Measurements from ENCODE around the gene SLC6A6. TPM values are rescaled to one million over a fixed set of nuclear protein-coding genes. Genes with fewer than 3 reads are reported as not detected.

The SLC6A6 gene
- total RNA-seq, 2 donors from 2014 or later: 4.9 to 5.7 TPM

DNA sequence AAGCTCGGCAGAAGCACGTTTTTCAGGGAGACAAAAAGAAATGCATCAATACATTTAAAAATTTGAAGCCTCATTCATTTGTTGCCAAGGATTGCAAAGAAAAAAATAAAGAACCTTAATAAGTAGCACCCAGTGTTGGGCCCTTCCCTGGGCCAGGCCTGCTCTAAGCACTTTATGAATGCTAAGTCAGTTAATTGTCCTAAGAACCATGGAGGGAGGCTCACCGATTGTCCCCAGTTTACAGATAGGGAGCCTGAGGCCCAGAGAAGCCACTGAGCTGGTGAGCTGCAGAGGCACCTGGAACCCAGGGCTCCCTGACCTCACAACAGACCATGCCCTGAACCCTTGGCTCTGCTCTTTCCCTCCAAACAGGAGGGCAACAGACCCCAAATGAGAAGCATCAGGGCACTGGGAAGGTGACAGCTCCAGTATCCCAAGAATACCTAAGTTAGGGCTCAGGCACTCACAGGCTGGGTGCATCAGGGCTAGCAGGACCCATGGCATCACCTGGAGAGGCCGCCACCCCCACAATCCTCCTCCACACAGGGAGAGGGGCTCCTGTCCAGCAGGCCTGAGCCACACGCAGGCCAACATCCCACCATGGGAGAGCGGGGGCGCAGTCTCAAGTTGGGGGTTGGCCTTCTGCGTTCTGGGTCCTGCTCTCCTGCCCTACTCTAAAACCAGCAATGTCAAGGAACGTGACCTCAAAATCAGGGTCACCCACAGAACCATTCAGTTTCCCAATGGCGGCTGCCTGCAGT, 133.8 kb downstream of the SLC6A6 start:
- ATAC-seq: no peak

DNA sequence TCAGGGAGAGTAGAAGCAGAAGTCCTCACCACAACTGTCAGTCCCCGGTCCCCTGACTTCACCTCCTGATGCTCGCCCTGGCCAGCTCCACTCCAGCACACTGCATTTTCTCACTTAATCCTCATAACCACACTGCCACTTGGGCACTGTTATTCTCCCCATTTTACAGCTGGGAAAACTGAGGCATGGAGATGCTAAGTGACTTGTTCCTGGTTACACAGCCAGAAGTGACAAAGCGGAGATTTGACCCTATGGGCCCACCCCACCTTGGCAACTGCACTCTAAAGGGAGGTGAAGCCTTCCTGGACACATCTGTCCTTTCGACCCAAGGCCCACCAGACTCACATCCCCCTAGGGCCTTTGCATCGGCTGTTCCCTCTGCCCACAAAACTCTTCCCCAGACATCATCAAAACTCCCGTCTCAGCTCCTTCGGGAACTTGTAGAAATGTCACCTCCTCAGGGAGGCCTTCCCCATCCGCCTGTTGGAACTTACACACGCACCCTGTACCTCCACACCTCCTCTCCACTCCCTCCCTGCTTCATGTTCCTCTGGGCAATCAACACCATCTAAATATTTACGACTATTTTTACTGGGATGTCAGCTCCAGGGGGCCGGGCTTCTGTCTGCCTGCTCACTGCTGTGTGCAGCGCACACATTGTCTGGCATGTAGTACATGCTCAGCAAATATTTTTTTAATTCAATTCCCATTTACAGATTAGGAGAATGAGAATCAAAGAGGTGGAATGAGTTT, 134.6 kb downstream of the SLC6A6 start:
- intact Hi-C loops (cut with DNase I): no loop called here

More for the DNA sequence above, 133.8 kb downstream of the SLC6A6 start:
- Histone ChIP-seq H3K36me3 (replicated peaks in 1 of 2; ENCODE audit: insufficient read depth in 1 of 2, low read depth in 2 of 2) (no peaks in the 10 kb centered on the region), H3K27ac (no peak overlapping the region), H3K27me3 (no peaks in the 10 kb centered on the region), H3K4me3 (no peak overlapping the region), H3K4me1 (peaks cover 11% of the 10 kb centered on the region), H3K9me3 (no peaks in the 10 kb centered on the region)
- intact Hi-C loops (cut with DNase I): no loop called here
- no peak for DNase-seq
- TF ChIP-seq POLR2A (IDR thresholded peaks at IDR 0.05): no peak
- TF ChIP-seq, protein P1, sequence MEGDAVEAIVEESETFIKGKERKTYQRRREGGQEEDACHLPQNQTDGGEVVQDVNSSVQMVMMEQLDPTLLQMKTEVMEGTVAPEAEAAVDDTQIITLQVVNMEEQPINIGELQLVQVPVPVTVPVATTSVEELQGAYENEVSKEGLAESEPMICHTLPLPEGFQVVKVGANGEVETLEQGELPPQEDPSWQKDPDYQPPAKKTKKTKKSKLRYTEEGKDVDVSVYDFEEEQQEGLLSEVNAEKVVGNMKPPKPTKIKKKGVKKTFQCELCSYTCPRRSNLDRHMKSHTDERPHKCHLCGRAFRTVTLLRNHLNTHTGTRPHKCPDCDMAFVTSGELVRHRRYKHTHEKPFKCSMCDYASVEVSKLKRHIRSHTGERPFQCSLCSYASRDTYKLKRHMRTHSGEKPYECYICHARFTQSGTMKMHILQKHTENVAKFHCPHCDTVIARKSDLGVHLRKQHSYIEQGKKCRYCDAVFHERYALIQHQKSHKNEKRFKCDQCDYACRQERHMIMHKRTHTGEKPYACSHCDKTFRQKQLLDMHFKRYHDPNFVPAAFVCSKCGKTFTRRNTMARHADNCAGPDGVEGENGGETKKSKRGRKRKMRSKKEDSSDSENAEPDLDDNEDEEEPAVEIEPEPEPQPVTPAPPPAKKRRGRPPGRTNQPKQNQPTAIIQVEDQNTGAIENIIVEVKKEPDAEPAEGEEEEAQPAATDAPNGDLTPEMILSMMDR (IDR thresholded peaks at IDR 0.05): no peak
- WGBS, 2 donors: 88 to 93% methylated on average over 5 to 10 of the region's 10 CpGs

DNA sequence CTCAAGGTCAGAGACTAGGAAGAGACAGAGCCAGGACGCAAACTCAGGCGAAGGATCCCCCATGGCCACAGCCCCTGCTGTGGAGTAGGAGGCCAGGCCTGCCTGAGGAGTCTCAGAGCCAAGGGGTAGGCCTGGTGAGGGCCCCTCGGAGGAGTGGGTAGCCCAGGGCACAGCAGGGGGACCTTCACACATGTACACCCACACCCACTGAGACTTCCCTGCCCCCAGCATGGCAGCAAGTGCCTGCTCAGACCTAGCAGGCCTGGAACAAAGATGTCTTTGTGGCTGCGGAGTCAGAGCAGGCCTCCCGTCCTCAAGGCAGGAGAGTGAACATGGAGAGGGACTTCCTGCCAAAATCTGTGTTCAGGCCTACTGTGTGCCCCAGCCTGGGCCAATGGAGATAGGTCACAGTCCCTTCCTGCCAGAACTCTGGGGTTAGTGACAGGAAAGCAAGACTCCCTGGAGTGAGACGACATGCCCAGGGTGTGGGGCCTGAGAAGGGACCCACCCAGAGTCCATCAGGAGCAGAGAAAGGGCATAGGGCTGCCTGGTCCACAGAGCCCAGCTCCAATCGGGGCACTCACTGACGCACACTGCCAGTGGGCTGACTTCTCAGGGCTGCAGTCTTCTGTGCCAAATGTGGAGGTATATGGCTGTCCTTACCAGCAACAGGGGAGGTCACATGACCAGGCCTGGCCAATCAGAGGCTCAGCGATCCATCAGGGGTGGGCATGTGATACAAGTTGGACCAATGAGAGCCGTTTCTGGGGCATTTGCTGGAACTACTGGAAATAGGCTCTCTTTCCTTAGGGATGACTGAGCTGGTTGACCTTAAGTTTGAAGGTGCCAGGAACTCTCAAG, 135.4 kb downstream of the SLC6A6 start:
- Histone ChIP-seq H3K36me3 (replicated peaks in 1 of 2; ENCODE audit: insufficient read depth in 1 of 2, low read depth in 2 of 2) (no peaks in the 10 kb centered on the region), H3K4me1 (peaks cover 6% of the 10 kb centered on the region), H3K27me3 (no peaks in the 10 kb centered on the region), H3K4me3 (no peak overlapping the region), H3K27ac (no peak overlapping the region), H3K9me3 (no peaks in the 10 kb centered on the region)
- no peak for ATAC-seq
- TF ChIP-seq, protein P1 (IDR thresholded peaks at IDR 0.05): no peak
- TF ChIP-seq POLR2A (IDR thresholded peaks at IDR 0.05): no peak
- DNase-seq: no peak
- intact Hi-C loops (cut with DNase I): no loop called here
- 88 to 89% methylated on average over 8 to 10 of the region's 10 CpGs for WGBS, 2 donors

More for the DNA sequence above, 134.6 kb downstream of the SLC6A6 start:
- Histone ChIP-seq H3K36me3 (replicated peaks in 1 of 2; ENCODE audit: insufficient read depth in 1 of 2, low read depth in 2 of 2) (no peaks in the 10 kb centered on the region), H3K27ac (no peak overlapping the region), H3K9me3 (no peaks in the 10 kb centered on the region), H3K27me3 (no peaks in the 10 kb centered on the region), H3K4me3 (no peak overlapping the region), H3K4me1 (peaks cover 11% of the 10 kb centered on the region)
- ATAC-seq (no peak), DNase-seq (no peak)
- 86 to 89% methylated on average over 12 of the region's 12 CpGs for WGBS, 2 donors
- TF ChIP-seq POLR2A (IDR thresholded peaks at IDR 0.05): no peak
- TF ChIP-seq, protein P1 (IDR thresholded peaks at IDR 0.05): no peak

DNA sequence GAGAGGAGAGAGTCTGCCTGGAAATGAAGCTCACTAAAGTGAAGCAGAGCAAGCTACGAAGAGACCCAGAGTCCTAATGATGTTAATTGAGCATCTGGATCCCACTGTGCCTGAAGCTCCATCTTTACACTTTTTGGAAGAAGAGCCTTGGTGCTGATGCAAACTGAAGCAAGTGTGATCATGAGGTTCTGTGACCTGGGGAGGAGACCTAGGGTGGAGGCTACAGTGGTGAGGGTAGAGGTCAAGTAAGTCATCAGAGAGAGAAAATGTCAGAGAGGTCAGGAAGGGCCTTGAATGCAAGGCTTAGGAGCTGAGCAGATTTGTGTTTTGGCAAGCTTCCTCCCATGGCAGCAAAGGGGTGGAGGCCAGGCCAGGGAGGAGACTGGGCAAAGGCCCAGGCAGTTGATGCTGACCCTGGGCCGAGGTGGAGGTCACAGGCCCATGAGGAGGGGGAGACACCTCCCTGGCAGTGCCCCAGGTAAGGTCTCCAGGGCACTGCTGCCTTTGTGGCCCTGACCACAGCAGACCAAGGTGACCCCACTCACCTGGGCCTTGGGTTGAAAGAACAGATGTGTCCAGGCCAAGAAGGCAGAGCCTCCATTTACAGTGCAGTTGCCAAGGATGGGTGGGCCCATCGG, 136.2 kb downstream of the SLC6A6 start:
- 57 to 83% methylated on average over 2 to 3 of the region's 3 CpGs for WGBS, 2 donors
- Histone ChIP-seq H3K4me1 (no peaks in the 10 kb centered on the region), H3K27ac (no peak overlapping the region), H3K27me3 (no peaks in the 10 kb centered on the region), H3K9me3 (no peaks in the 10 kb centered on the region), H3K4me3 (no peak overlapping the region), H3K36me3 (replicated peaks in 1 of 2; ENCODE audit: insufficient read depth in 1 of 2, low read depth in 2 of 2) (no peaks in the 10 kb centered on the region)
- ATAC-seq: no peak
- no peak for TF ChIP-seq POLR2A (IDR thresholded peaks at IDR 0.05)
- TF ChIP-seq, protein P1 (IDR thresholded peaks at IDR 0.05): no peak
- no peak for DNase-seq
- intact Hi-C loops (cut with DNase I): no loop called here

Small RNA genes within 50 kb of the gene (small RNA-seq; reads per million reads assigned to genes)
- 0.89 reads per million, percentile 31 among the genes with 10 or more reads in this experiment for gene RNA5SP124
- gene RNU6-905P: not detected

Other genes with a start within 250 kb of the SLC6A6 start
- 10 to 100 TPM; 33.2 to 34.9 TPM for gene XPC, start 224.0 kb upstream of the SLC6A6 start, total RNA-seq
- gene LSM3, start 223.8 kb upstream of the SLC6A6 start, total RNA-seq: 1 to 10 TPM; 5.3 to 6.0 TPM
- gene GRIP2, start 137.7 kb downstream of the SLC6A6 start, total RNA-seq: under 1 TPM; 0.26 to 0.99 TPM
- gene CCDC174, start 249.2 kb downstream of the SLC6A6 start, total RNA-seq: 10 to 100 TPM; 11.2 to 17.8 TPM

Measured in body of pancreas (tissue), 4 donors.